BLaER1 (cell line): ENCODE measurements around the gene YIPF3.
"Not testable (repeated sequence)": the region's sequence is repeated elsewhere in the genome, so short reads cannot be mapped to it uniquely, and the experiment has no call there.

Experiments used
- H3K27ac ChIP-seq: shearing (Covaris generic); formaldehyde crosslinking; 2 replicates; pipeline ENCODE4 v1.8.1; 2022
- H3K27me3 ChIP-seq: shearing (Covaris generic); formaldehyde crosslinking; 2 replicates; pipeline ENCODE4 v1.8.1; 2022
- H3K36me3 ChIP-seq: shearing (Covaris generic); formaldehyde crosslinking; 2 replicates; pipeline ENCODE4 v1.8.1; 2022
- H3K4me1 ChIP-seq: shearing (Covaris generic); formaldehyde crosslinking; 2 replicates; pipeline ENCODE4 v1.8.1; 2022
- H3K4me2 ChIP-seq: shearing (Covaris generic); formaldehyde crosslinking; 2 replicates; pipeline ENCODE4 v1.8.1; 2022
- H3K4me3 ChIP-seq: shearing (Covaris generic); formaldehyde crosslinking; 2 replicates; pipeline ENCODE4 v1.8.1; 2022
- H3K9ac ChIP-seq: shearing (Covaris generic); formaldehyde crosslinking; 2 replicates; pipeline ENCODE4 v1.8.1; 2022
- H3K9me3 ChIP-seq: shearing (Covaris generic); formaldehyde crosslinking; 2 replicates; pipeline ENCODE4 v1.8.1; 2022
- H4K20me1 ChIP-seq: shearing (Covaris generic); formaldehyde crosslinking; 2 replicates; pipeline ENCODE4 v1.8.1; 2022
- Cebpa-rat ChIP-seq: shearing (Covaris generic); IDR thresholded peaks from 2 replicates; pipeline ENCODE4 v1.8.1; 2022

Gene YIPF3

GRCh38 chr6:43502666-43503065 is 14.1 kb downstream of the YIPF3 start:
- TF ChIP-seq Cebpa-rat = no peak
- Histone ChIP-seq H4K20me1 (peaks cover 56% of the 10 kb centered on the region), H3K4me3 (no peak overlapping the region), H3K27ac (no peak overlapping the region), H3K4me2 (no peak overlapping the region), H3K4me1 (peaks cover 16% of the 10 kb centered on the region; the same call in 1 of the 2 replicates), H3K27me3 (peaks cover 8% of the 10 kb centered on the region), H3K36me3 (peaks cover 87% of the 10 kb centered on the region), H3K9ac (peak overlapping the region; percentile 7; the same call in 1 of the 2 replicates), H3K9me3 (no peaks in the 10 kb centered on the region)

- Histone ChIP-seq H3K4me2 (no peak overlapping the region), H3K36me3 (peaks cover 97% of the 10 kb centered on the region), H3K9ac (0 out of 2 replicates have a peak overlapping the region, but pooled peaks have one; percentile 29), H3K9me3 (no peaks in the 10 kb centered on the region), H3K27me3 (no peaks in the 10 kb centered on the region), H3K27ac (no peak overlapping the region), H3K4me1 (peaks cover 13% of the 10 kb centered on the region), H3K4me3 (no peak overlapping the region), H4K20me1 (peaks cover 59% of the 10 kb centered on the region)
- no peak for TF ChIP-seq Cebpa-rat
These were observed 15.8 kb downstream of the YIPF3 start for GRCh38 chr6:43500921-43501320.

- Histone ChIP-seq H3K27ac (no peak overlapping the region), H3K4me1 (peaks cover 24% of the 10 kb centered on the region), H4K20me1 (peaks cover 69% of the 10 kb centered on the region), H3K4me3 (no peak overlapping the region), H3K9ac (no peak overlapping the region), H3K27me3 (no peaks in the 10 kb centered on the region), H3K36me3 (peaks cover 91% of the 10 kb centered on the region), H3K4me2 (no peak overlapping the region), H3K9me3 (no peaks in the 10 kb centered on the region)
- TF ChIP-seq Cebpa-rat = no peak
These were observed 17.5 kb downstream of the YIPF3 start for GRCh38 chr6:43499028-43499815.

GRCh38 chr6:43498291-43498690 is 18.4 kb downstream of the YIPF3 start:
- not testable (repeated sequence) for H3K27me3 ChIP-seq, H3K27ac ChIP-seq
- H3K36me3 ChIP-seq = peaks cover 91% of the 10 kb centered on the region

GRCh38 chr6:43497689-43498088 is 19.0 kb downstream of the YIPF3 start:
- Histone ChIP-seq H3K4me1 (peaks cover 24% of the 10 kb centered on the region), H3K4me3 (no peak overlapping the region), H3K4me2 (no peak overlapping the region), H3K36me3 (peaks cover 91% of the 10 kb centered on the region), H4K20me1 (peaks cover 74% of the 10 kb centered on the region), H3K27ac (no peak overlapping the region), H3K9me3 (no peaks in the 10 kb centered on the region), H3K9ac (no peak overlapping the region), H3K27me3 (no peaks in the 10 kb centered on the region)
- TF ChIP-seq Cebpa-rat = no peak

More at GRCh38 chr6:43498291-43498690, 18.4 kb downstream of the YIPF3 start:
- H3K4me3 ChIP-seq, H3K9me3 ChIP-seq, H3K9ac ChIP-seq, H3K4me2 ChIP-seq: not testable (repeated sequence)
- Histone ChIP-seq H3K4me1 (peaks cover 24% of the 10 kb centered on the region), H4K20me1 (peaks cover 74% of the 10 kb centered on the region)

- H3K4me2 ChIP-seq = no peak overlapping the region
- H3K4me3 ChIP-seq = no peak overlapping the region
- TF ChIP-seq Cebpa-rat = no peak
These were observed 19.7 kb downstream of the YIPF3 start for GRCh38 chr6:43497129-43497396.

GRCh38 chr6:43496370-43497128 is 20.2 kb downstream of the YIPF3 start:
- Histone ChIP-seq H3K4me3 (no peak overlapping the region), H3K4me1 (peaks cover 24% of the 10 kb centered on the region), H3K36me3 (peaks cover 91% of the 10 kb centered on the region)

More at GRCh38 chr6:43497129-43497396, 19.7 kb downstream of the YIPF3 start:
- no peaks in the 10 kb centered on the region for H3K27me3 ChIP-seq
- H4K20me1 ChIP-seq = peaks cover 74% of the 10 kb centered on the region
- H3K27ac ChIP-seq = no peak overlapping the region; the same call in 1 of the 2 replicates
- peaks cover 24% of the 10 kb centered on the region for H3K4me1 ChIP-seq
- H3K36me3 ChIP-seq = peaks cover 91% of the 10 kb centered on the region
- H3K9me3 ChIP-seq = no peaks in the 10 kb centered on the region
- no peak overlapping the region for H3K9ac ChIP-seq

GRCh38 chr6:43495409-43495941 is 21.3 kb downstream of the YIPF3 start:
- Histone ChIP-seq H3K4me1 (peaks cover 24% of the 10 kb centered on the region), H3K9ac (peak overlapping the region; percentile 48; the same call in 1 of the 2 replicates), H3K4me2 (peak overlapping the region; percentile 46), H3K27me3 (no peaks in the 10 kb centered on the region), H4K20me1 (peaks cover 72% of the 10 kb centered on the region), H3K4me3 (no peak overlapping the region), H3K36me3 (peaks cover 80% of the 10 kb centered on the region), H3K27ac (peak overlapping the region; percentile 34; the same call in 1 of the 2 replicates), H3K9me3 (no peaks in the 10 kb centered on the region)
- no peak for TF ChIP-seq Cebpa-rat

More at GRCh38 chr6:43496370-43497128, 20.2 kb downstream of the YIPF3 start:
- Histone ChIP-seq H3K27ac (no peak overlapping the region; the same call in 1 of the 2 replicates), H3K4me2 (no peak overlapping the region; the same call in 1 of the 2 replicates), H3K9ac (peak overlapping the region; percentile 48; the same call in 1 of the 2 replicates), H3K9me3 (no peaks in the 10 kb centered on the region), H3K27me3 (no peaks in the 10 kb centered on the region), H4K20me1 (peaks cover 79% of the 10 kb centered on the region)
- no peak for TF ChIP-seq Cebpa-rat

GRCh38 chr6:43494766-43495165 is 22.0 kb downstream of the YIPF3 start:
- Histone ChIP-seq H3K4me1 (peaks cover 24% of the 10 kb centered on the region), H3K4me3 (no peak overlapping the region), H3K9me3 (no peaks in the 10 kb centered on the region), H3K36me3 (peaks cover 73% of the 10 kb centered on the region), H3K9ac (0 out of 2 replicates have a peak overlapping the region, but pooled peaks have one; percentile 48), H3K27ac (peak overlapping the region; percentile 34; the same call in 1 of the 2 replicates), H3K27me3 (no peaks in the 10 kb centered on the region), H3K4me2 (peak overlapping the region; percentile 46), H4K20me1 (peaks cover 72% of the 10 kb centered on the region)
- no peak for TF ChIP-seq Cebpa-rat

GRCh38 chr6:43494321-43494720 is 22.4 kb downstream of the YIPF3 start:
- Histone ChIP-seq H3K4me1 (peaks cover 24% of the 10 kb centered on the region), H4K20me1 (peaks cover 70% of the 10 kb centered on the region), H3K4me3 (no peak overlapping the region), H3K9ac (no peak overlapping the region), H3K27ac (no peak overlapping the region), H3K36me3 (peaks cover 69% of the 10 kb centered on the region), H3K27me3 (no peaks in the 10 kb centered on the region), H3K4me2 (no peak overlapping the region), H3K9me3 (no peaks in the 10 kb centered on the region)
- TF ChIP-seq Cebpa-rat = no peak
